HG02610 (cell line): ENCODE measurements around the gene WRNIP1.
"Not testable (repeated sequence)": the region's sequence is repeated elsewhere in the genome, so short reads cannot be mapped to it uniquely, and the experiment has no call there.

Experiments used
- ATAC-seq: cut with Tn5 transposase; IDR thresholded peaks from one replicate; pipeline ENCODE4 v1.9.1; 2021; ENCODE audit warnings: mild to moderate bottlenecking, moderate library complexity; ENCODE audit not compliant: unreplicated experiment

The WRNIP1 gene

GRCh38 chr6:2760882-2761842, 4.0 kb upstream of the WRNIP1 start:
- ATAC-seq = no peak

- not testable (repeated sequence) for ATAC-seq
These were observed 2.3 kb upstream of the WRNIP1 start for GRCh38 chr6:2762868-2763267.

- no peak for ATAC-seq
These were observed 1.8 kb upstream of the WRNIP1 start for GRCh38 chr6:2763345-2763841.

- no peak for ATAC-seq
These were observed 1.2 kb upstream of the WRNIP1 start for GRCh38 chr6:2763876-2764540.

- peak; percentile 63 for ATAC-seq
These were observed 505 bp upstream of the WRNIP1 start for GRCh38 chr6:2764610-2765165.

GRCh38 chr6:2765896-2766766, 938 bp downstream of the WRNIP1 start:
- ATAC-seq = peak; percentile 28

- ATAC-seq = no peak
These were observed 1.8 kb downstream of the WRNIP1 start for GRCh38 chr6:2766767-2767656.

GRCh38 chr6:2767657-2768524, 2.7 kb downstream of the WRNIP1 start:
- no peak for ATAC-seq

- ATAC-seq = no peak
These were observed 3.5 kb downstream of the WRNIP1 start for GRCh38 chr6:2768696-2769095.

- no peak for ATAC-seq
These were observed 5.0 kb downstream of the WRNIP1 start for GRCh38 chr6:2770171-2770570.

- ATAC-seq = no peak
These were observed 5.9 kb downstream of the WRNIP1 start for GRCh38 chr6:2771079-2771478.

- no peak for ATAC-seq
These were observed 7.6 kb downstream of the WRNIP1 start for GRCh38 chr6:2772840-2773239.

- no peak for ATAC-seq
These were observed 8.3 kb downstream of the WRNIP1 start for GRCh38 chr6:2773449-2773848.

- no peak for ATAC-seq
These were observed 9.8 kb downstream of the WRNIP1 start for GRCh38 chr6:2775003-2775402.

GRCh38 chr6:2777249-2777648, 12.1 kb downstream of the WRNIP1 start:
- no peak for ATAC-seq

GRCh38 chr6:2780102-2780737, 15.0 kb downstream of the WRNIP1 start:
- ATAC-seq = no peak

GRCh38 chr6:2781685-2782355, 16.6 kb downstream of the WRNIP1 start:
- no peak for ATAC-seq

- ATAC-seq = no peak
These were observed 17.1 kb downstream of the WRNIP1 start for GRCh38 chr6:2782356-2782708.
